ENCODE results near the gene BST2.

The BST2 gene

GRCh38 chr19:17419154-17419620 is 13.8 kb upstream of the BST2 start:
- no peak for DNase-seq

- no peak for DNase-seq
Observed at GRCh38 chr19:17418710-17419109, 13.3 kb upstream of the BST2 start.

GRCh38 chr19:17415121-17415520 is 9.7 kb upstream of the BST2 start:
- no peak for DNase-seq

GRCh38 chr19:17414097-17414496 is 8.7 kb upstream of the BST2 start:
- DNase-seq, result no peak

GRCh38 chr19:17411801-17412200 is 6.4 kb upstream of the BST2 start:
- DNase-seq, result no peak

GRCh38 chr19:17409990-17410389 is 4.6 kb upstream of the BST2 start:
- DNase-seq, result no peak

GRCh38 chr19:17406887-17407196 is 1.4 kb upstream of the BST2 start:
- no peak for DNase-seq

GRCh38 chr19:17406046-17406886 is 836 bp upstream of the BST2 start:
- no peak for DNase-seq

- no peak for DNase-seq
Observed at GRCh38 chr19:17404621-17405249, 695 bp downstream of the BST2 start.

GRCh38 chr19:17404015-17404414 is 1.4 kb downstream of the BST2 start:
- no peak for DNase-seq

- DNase-seq, result peak; percentile 59
Observed at GRCh38 chr19:17402982-17403855, 2.2 kb downstream of the BST2 start.

GRCh38 chr19:17401628-17402027 is 3.8 kb downstream of the BST2 start:
- DNase-seq, result no peak

- DNase-seq, result no peak
Observed at GRCh38 chr19:17398902-17399527, 6.4 kb downstream of the BST2 start.

GRCh38 chr19:17394891-17395415 is 10.5 kb downstream of the BST2 start:
- DNase-seq, result peak; percentile 53

- DNase-seq, result no peak
Observed at GRCh38 chr19:17393914-17394313, 11.5 kb downstream of the BST2 start, which contains the start of gene CCDC194. Gene CCDC194, minus strand, starts transcription at chr19:17394196. Its CDS starts 38 bp downstream, at chr19:17394158.

GRCh38 chr19:17393002-17393401 is 12.4 kb downstream of the BST2 start:
- DNase-seq, result no peak

- no peak for DNase-seq
Observed at GRCh38 chr19:17391371-17392151, 13.9 kb downstream of the BST2 start.

- peak; percentile 84 for DNase-seq
Observed at GRCh38 chr19:17390665-17391370, 14.6 kb downstream of the BST2 start.

- DNase-seq, result no peak
Observed at GRCh38 chr19:17389957-17390664, 15.3 kb downstream of the BST2 start.

GRCh38 chr19:17389288-17389687 is 16.1 kb downstream of the BST2 start:
- DNase-seq, result no peak
